HEK293 (cell line): Measurements from ENCODE around the gene PDGFB.

Experiments used
- CTCF ChIA-PET: fragments of 350-600 bp; formaldehyde crosslinking; extraction: SDS; loops from one replicate; lab custom pipeline; 2021; ENCODE audit warnings: antibody characterized with exemption; lab: Yijun Ruan, JAX
- POLR2A ChIA-PET: fragments of 300-600 bp; formaldehyde crosslinking; extraction: SDS; loops from one replicate; lab custom pipeline; 2020; ENCODE audit warnings: antibody characterized with exemption, inconsistent platforms; lab: Yijun Ruan, JAX
- H3K27ac ChIP-seq: fragments of 200-500 bp; sonication (Bioruptor generic); 2 replicates; pipeline ENCODE4 v1.5.1; 2014; ENCODE audit warnings: low read depth, low read length, control low read depth, inconsistent platforms; ENCODE audit errors: extremely low read depth
- H3K36me3 ChIP-seq, 2 experiments: fragments of 200-500 bp in 1 of 2; sonication (Bioruptor generic) in 1 of 2; 1 replicate in 1 of 2; 2 replicates in 1 of 2; pipeline ENCODE4 v1.5.1; 2014 to 2017; ENCODE audit warnings: inconsistent platforms in 2 of 2, low read length in 2 of 2; ENCODE audit not compliant: control insufficient read depth in 2 of 2, insufficient read depth in 1 of 2
- H3K4me1 ChIP-seq: fragments of 200-500 bp; sonication (Bioruptor generic); 2 replicates; pipeline ENCODE4 v1.5.1; 2014; ENCODE audit warnings: mild to moderate bottlenecking, low read length, inconsistent platforms; ENCODE audit not compliant: control insufficient read depth, insufficient read depth
- H3K4me3 ChIP-seq: 2 replicates; pipeline ENCODE4 v1.5.1; 2011; ENCODE audit warnings: low read depth, mild to moderate bottlenecking, control low read depth, low read length, moderate library complexity
- H3K9me3 ChIP-seq: fragments of 200-500 bp; sonication (Bioruptor generic); 2 replicates; pipeline ENCODE4 v1.5.1; 2014; ENCODE audit warnings: low read depth, low read length, inconsistent platforms; ENCODE audit not compliant: control insufficient read depth, insufficient read depth
- EGR2 ChIP-seq: fragments of 450-650 bp; formaldehyde crosslinking; IDR thresholded peaks from 2 replicates; pipeline ENCODE4 v1.5.1; 2016; ENCODE audit warnings: low read depth, missing biosample characterization, missing genetic modification characterization
- KLF8 ChIP-seq: fragments of 450-650 bp; formaldehyde crosslinking; IDR thresholded peaks from 2 replicates; pipeline ENCODE4 v1.5.1; 2016; ENCODE audit warnings: missing biosample characterization, missing genetic modification characterization
- SCRT1 ChIP-seq: fragments of 450-650 bp; formaldehyde crosslinking; IDR thresholded peaks from 2 replicates; pipeline ENCODE4 v1.5.1; 2016; ENCODE audit warnings: missing biosample characterization, missing genetic modification characterization, borderline replicate concordance
- SCRT2 ChIP-seq: fragments of 450-650 bp; formaldehyde crosslinking; IDR thresholded peaks from 2 replicates; pipeline ENCODE4 v1.5.1; 2016; ENCODE audit warnings: missing biosample characterization, missing genetic modification characterization
- YY1 ChIP-seq: fragments of 450-650 bp; formaldehyde crosslinking; IDR thresholded peaks from 2 replicates; pipeline ENCODE4 v1.5.1; 2018; ENCODE audit warnings: missing biosample characterization, missing genetic modification characterization
- ZBTB8A ChIP-seq: fragments of 450-650 bp; formaldehyde crosslinking; IDR thresholded peaks from 2 replicates; pipeline ENCODE4 v1.5.1; 2016; ENCODE audit warnings: missing biosample characterization, missing genetic modification characterization
- ZFHX2 ChIP-seq: fragments of 450-650 bp; formaldehyde crosslinking; conservative IDR thresholded peaks from 2 replicates; pipeline ENCODE4 v1.5.1; 2016; ENCODE audit warnings: missing biosample characterization, missing genetic modification characterization
- ZFP3 ChIP-seq: fragments of 450-650 bp; formaldehyde crosslinking; IDR thresholded peaks from 2 replicates; pipeline ENCODE4 v1.5.1; 2016; ENCODE audit warnings: low read depth, missing biosample characterization, missing genetic modification characterization
- ZIC2 ChIP-seq: fragments of 450-650 bp; formaldehyde crosslinking; IDR thresholded peaks from 2 replicates; pipeline ENCODE4 v1.5.1; 2016; ENCODE audit warnings: missing biosample characterization, missing genetic modification characterization
- ZNF10 ChIP-seq: fragments of 450-650 bp; formaldehyde crosslinking; IDR thresholded peaks from 2 replicates; pipeline ENCODE4 v1.5.1; 2017; ENCODE audit warnings: missing biosample characterization, missing genetic modification characterization
- ZNF169 ChIP-seq: fragments of 450-650 bp; formaldehyde crosslinking; IDR thresholded peaks from 2 replicates; pipeline ENCODE4 v1.5.1; 2016; ENCODE audit warnings: missing biosample characterization, missing genetic modification characterization
- ZNF18 ChIP-seq: fragments of 450-650 bp; formaldehyde crosslinking; IDR thresholded peaks from 2 replicates; pipeline ENCODE4 v1.5.1; 2016; ENCODE audit warnings: missing biosample characterization, missing genetic modification characterization
- ZNF19 ChIP-seq: fragments of 450-650 bp; formaldehyde crosslinking; IDR thresholded peaks from 2 replicates; pipeline ENCODE4; 2016; ENCODE audit warnings: missing biosample characterization, missing genetic modification characterization, low read depth
- ZNF777 ChIP-seq: fragments of 450-650 bp; formaldehyde crosslinking; IDR thresholded peaks from 2 replicates; pipeline ENCODE4 v1.5.1; 2017; ENCODE audit warnings: missing biosample characterization, missing genetic modification characterization, borderline replicate concordance
- TF ChIP-seq, protein P1 (sequence below): fragments of 450-650 bp; formaldehyde crosslinking; IDR thresholded peaks from 2 replicates; pipeline ENCODE4 v1.5.1; 2016; ENCODE audit warnings: missing biosample characterization, missing genetic modification characterization
- TF ChIP-seq, protein P2 (sequence below): fragments of 450-650 bp; formaldehyde crosslinking; IDR thresholded peaks from 2 replicates; pipeline ENCODE4 v1.5.1; 2016; ENCODE audit warnings: missing biosample characterization, missing genetic modification characterization
- TF ChIP-seq, protein P3 (sequence below): fragments of 450-650 bp; formaldehyde crosslinking; IDR thresholded peaks from 2 replicates; pipeline ENCODE4 v1.5.1; 2016; ENCODE audit warnings: missing biosample characterization, missing genetic modification characterization

The PDGFB gene

GRCh38 chr22:39242595-39243438 lies 2.0 kb downstream of the PDGFB start (continued):
- peak; percentile 88 for TF ChIP-seq ZNF777
- TF ChIP-seq, all 188 proteins: peak for 53

DNA sequence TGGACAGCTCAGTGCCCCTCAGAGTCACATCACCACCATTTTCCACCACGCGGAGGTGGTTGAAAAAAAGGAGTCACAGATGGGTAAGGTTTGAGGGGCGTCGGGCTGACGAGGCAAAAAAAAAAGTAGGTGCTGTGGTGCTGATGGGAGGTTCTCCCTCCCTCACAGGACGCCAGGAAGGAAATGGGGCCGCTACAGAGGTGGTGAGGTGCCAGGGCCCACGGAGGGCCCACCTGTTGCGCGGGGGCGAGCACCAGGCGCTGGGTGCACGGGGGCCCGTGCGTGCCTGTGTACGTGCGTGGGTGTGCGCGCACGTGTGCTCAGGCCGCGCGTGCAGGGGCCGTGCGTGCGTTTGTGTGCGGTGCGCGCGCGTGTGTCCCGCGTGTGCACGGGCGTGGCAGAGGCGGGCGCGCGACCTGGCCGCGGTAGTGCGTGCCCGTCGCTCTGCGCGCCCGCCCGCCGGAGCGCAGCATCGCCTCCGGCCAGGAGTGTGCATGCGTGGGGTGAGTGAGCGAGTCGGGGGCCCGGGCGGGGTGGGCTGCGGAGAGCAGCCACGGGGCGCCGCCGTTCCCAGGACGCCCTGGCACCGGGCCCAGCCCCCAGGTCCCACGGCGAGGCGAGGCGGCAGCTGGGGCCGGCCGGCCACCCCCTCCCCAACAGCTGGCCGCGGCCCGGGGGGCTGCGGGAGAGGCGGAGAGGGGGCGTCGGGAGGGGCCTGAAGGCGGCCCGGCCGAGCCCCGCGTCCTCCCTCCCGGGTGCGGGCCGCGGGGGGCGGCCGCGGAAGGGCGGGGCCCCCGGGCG lies 2.8 kb downstream of the PDGFB start:
- ChIA-PET POLR2A (interaction anchor here (0.6 to 1.3 kb wide), 9 partner anchors 11 to 278 kb away, joined by 3 to 6 read pairs (median 3); partner anchors contain the start of genes ATF4 and RPL3), CTCF (interaction anchor here (0.8 to 1.4 kb wide), 2 partner anchors 71 kb away, joined by 5 to 6 read pairs; no protein-coding TSS in a partner anchor)
- Histone ChIP-seq H3K9me3 (no peaks in the 10 kb centered on the region), H3K4me1 (peaks cover 26% of the 10 kb centered on the region), H3K27ac (peak overlapping the region; percentile 52; the same call in 1 of the 2 replicates), H3K36me3 (no peaks in the 10 kb centered on the region), H3K4me3 (no peak overlapping the region)
- TF ChIP-seq ZBTB8A (peak; percentile 11; the same call in 1 of the 2 replicates), SCRT1 (tag by site-specific recombination) (0 out of 2 replicates have a peak, but pooled peaks have one; percentile 27), ZFP3 (no peak), ZFHX2 (peak; percentile 46), KLF8 (tag by site-specific recombination) (no peak), SCRT2 (tag by site-specific recombination) (peak; percentile 75), EGR2 (peak; percentile 17; the same call in 1 of the 2 replicates), ZNF10 (tag by site-specific recombination) (no peak), YY1 (tag by site-specific recombination) (no peak)
- TF ChIP-seq, protein P1, sequence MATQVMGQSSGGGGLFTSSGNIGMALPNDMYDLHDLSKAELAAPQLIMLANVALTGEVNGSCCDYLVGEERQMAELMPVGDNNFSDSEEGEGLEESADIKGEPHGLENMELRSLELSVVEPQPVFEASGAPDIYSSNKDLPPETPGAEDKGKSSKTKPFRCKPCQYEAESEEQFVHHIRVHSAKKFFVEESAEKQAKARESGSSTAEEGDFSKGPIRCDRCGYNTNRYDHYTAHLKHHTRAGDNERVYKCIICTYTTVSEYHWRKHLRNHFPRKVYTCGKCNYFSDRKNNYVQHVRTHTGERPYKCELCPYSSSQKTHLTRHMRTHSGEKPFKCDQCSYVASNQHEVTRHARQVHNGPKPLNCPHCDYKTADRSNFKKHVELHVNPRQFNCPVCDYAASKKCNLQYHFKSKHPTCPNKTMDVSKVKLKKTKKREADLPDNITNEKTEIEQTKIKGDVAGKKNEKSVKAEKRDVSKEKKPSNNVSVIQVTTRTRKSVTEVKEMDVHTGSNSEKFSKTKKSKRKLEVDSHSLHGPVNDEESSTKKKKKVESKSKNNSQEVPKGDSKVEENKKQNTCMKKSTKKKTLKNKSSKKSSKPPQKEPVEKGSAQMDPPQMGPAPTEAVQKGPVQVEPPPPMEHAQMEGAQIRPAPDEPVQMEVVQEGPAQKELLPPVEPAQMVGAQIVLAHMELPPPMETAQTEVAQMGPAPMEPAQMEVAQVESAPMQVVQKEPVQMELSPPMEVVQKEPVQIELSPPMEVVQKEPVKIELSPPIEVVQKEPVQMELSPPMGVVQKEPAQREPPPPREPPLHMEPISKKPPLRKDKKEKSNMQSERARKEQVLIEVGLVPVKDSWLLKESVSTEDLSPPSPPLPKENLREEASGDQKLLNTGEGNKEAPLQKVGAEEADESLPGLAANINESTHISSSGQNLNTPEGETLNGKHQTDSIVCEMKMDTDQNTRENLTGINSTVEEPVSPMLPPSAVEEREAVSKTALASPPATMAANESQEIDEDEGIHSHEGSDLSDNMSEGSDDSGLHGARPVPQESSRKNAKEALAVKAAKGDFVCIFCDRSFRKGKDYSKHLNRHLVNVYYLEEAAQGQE (tag by site-specific recombination), result no peak
- TF ChIP-seq, protein P2, sequence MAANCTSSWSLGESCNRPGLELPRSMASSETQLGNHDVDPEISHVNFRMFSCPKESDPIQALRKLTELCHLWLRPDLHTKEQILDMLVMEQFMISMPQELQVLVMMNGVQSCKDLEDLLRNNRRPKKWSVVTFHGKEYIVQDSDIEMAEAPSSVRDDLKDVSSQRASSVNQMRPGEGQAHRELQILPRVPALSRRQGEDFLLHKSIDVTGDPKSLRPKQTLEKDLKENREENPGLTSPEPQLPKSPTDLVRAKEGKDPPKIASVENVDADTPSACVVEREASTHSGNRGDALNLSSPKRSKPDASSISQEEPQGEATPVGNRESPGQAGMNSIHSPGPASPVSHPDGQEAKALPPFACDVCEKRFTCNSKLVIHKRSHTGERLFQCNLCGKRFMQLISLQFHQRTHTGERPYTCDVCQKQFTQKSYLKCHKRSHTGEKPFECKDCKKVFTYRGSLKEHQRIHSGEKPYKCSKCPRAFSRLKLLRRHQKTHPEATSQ, result no peak

DNA sequence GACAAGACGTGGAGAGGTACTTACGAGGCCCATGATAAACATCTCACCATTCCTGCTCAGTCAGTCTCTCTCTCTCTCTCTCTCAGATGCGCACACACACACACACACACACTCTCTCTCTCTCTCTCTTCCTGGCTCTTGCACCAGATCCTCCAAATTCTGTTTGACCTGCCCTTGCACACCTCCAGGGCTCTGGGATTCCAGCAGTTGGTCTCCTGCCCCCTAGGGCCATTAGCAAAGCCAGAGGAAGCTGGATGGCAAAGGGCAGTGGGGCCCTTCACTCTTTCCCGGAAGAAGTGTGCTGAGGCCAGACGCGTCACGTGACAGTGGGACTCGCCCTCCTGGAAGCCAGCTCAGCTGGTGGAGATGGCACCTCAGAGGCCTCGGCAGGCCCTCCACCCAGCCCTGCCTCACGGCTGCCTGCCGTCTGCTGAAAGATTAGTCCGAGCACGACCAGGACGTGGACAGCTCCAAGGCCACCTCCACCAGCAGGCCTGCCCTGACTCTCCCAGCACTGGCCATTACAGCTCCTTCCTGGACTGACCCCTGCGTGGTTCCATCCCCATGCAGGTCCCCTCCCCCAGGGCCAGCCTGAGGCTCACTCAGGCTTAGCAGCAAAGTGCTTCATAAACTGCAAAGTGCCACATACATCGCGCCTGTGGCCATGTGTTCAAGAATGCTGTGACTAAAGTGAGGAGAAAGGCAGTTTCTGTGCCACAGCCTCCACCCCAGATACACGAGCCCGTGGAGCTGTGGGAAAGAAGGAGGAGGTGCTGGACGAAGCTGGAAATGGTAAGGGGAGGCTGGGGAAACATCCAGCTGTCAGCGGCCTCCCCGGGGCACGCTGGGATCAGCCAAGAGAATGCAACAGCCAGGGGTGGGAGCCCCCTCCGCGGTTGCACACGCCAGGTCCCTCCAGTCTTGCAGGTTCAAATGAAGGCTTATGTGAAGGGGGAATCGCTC lies 3.7 kb downstream of the PDGFB start:
- ChIA-PET POLR2A (interaction anchor here (0.8 to 1.3 kb wide), 5 partner anchors 69 to 279 kb away, joined by 3 to 6 read pairs (median 3); partner anchors contain the start of genes ATF4 and RPL3), CTCF (interaction anchor here (0.8 to 2.0 kb wide), 4 partner anchors 26 to 371 kb away, joined by 3 to 7 read pairs (median 5); no protein-coding TSS in a partner anchor)
- H3K9me3 ChIP-seq, result no peaks in the 10 kb centered on the region
- H3K4me3 ChIP-seq, result no peak overlapping the region
- peaks cover 35% of the 10 kb centered on the region for H3K4me1 ChIP-seq
- no peaks in the 10 kb centered on the region for H3K36me3 ChIP-seq
- H3K27ac ChIP-seq, result peak overlapping the region; percentile 40; the same call in 1 of the 2 replicates
- TF ChIP-seq ZNF19 (no peak), ZNF18 (peak; percentile 52; the same call in 1 of the 2 replicates), SCRT2 (tag by site-specific recombination) (no peak), ZNF169 (tag by site-specific recombination) (no peak), ZIC2 (peak; percentile 78)
- TF ChIP-seq, protein P3, sequence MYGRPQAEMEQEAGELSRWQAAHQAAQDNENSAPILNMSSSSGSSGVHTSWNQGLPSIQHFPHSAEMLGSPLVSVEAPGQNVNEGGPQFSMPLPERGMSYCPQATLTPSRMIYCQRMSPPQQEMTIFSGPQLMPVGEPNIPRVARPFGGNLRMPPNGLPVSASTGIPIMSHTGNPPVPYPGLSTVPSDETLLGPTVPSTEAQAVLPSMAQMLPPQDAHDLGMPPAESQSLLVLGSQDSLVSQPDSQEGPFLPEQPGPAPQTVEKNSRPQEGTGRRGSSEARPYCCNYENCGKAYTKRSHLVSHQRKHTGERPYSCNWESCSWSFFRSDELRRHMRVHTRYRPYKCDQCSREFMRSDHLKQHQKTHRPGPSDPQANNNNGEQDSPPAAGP (tag by site-specific recombination), result 0 out of 2 replicates have a peak, but pooled peaks have one; percentile 49
